K562 (cell line): ENCODE results near the gene KLHL29. TPM values are rescaled to one million over a fixed set of nuclear protein-coding genes. Genes with fewer than 3 reads are reported as not detected.

Experiments
- ATAC-seq: fragments of 200-7000 bp; cut with Tn5 transposase; 3 replicates; pipeline ENCODE4 v1.9.1; 2020; ENCODE audit warnings: moderate library complexity
- BruUV-seq: library from RNA; stranded (reverse); fragments of 400-500 nt; replicated peaks from 2 replicates; lab custom pipeline; 2021; lab: Mats Ljungman, UMichigan
- CTCF ChIA-PET: fragments of 300-600 bp; formaldehyde crosslinking; extraction: SDS; loops from one replicate; lab custom pipeline; 2021; ENCODE audit warnings: low intra/inter-chr PET ratio; lab: Yijun Ruan, JAX
- POLR2A ChIA-PET: fragments of 300-600, 350-650 bp; sonication (Branson Sonifier 250); formaldehyde crosslinking; extraction: SDS; loops from one replicate; lab custom pipeline; 2021; ENCODE audit warnings: antibody characterized with exemption, inconsistent platforms; lab: Yijun Ruan, JAX
- DNase-seq, 4 experiments: peaks; one replicate each; pipeline versions ENCODE4 v3.0.0 to v3.0.0-alpha.2; 2011 to 2018; ENCODE audit warnings: low spot score in 3 of 4, mixed read lengths in 3 of 4; ENCODE audit errors: extremely low read depth in 1 of 4
- FAIRE-seq: peaks from 2 replicates; lab custom pipeline; 2011; peaks lifted over from hg19 to GRCh38; lab: Jason Lieb, UNC
- H2AFZ ChIP-seq: 2 replicates; pipeline ENCODE4 v1.6.0; 2011; ENCODE audit warnings: low read depth, low read length, control low read depth, inconsistent platforms
- H3K27ac ChIP-seq: fragments of 200-600 bp; 3 replicates; pipeline ENCODE4 v1.8.0; 2011; ENCODE audit warnings: low read depth, mild to moderate bottlenecking, control low read depth, inconsistent platforms, low read length, moderate library complexity, mixed read lengths; ENCODE audit errors: extremely low read depth
- H3K27me3 ChIP-seq, 2 experiments: fragments of 300-600 bp in 1 of 2; 2 replicates in 1 of 2; 3 replicates in 1 of 2; pipeline versions ENCODE4 v1.6.0 to v1.8.0; 2011; ENCODE audit warnings: inconsistent platforms in 2 of 2, low read length in 2 of 2, mild to moderate bottlenecking in 1 of 2, mixed read lengths in 1 of 2, moderate library complexity in 1 of 2; ENCODE audit not compliant: control insufficient read depth in 2 of 2, insufficient read depth in 2 of 2
- H3K36me3 ChIP-seq: fragments of 300-600 bp; 3 replicates; pipeline ENCODE4 v1.8.0; 2011; ENCODE audit warnings: mild to moderate bottlenecking, low read length, inconsistent platforms; ENCODE audit not compliant: control insufficient read depth, insufficient read depth
- H3K4me1 ChIP-seq, 2 experiments: fragments of 200-600 bp in 1 of 2; replicated peaks in 1 of 2; 2 replicates in 1 of 2; 3 replicates in 1 of 2; pipeline versions ENCODE4 v1.5.1 to v1.8.0; 2011; ENCODE audit warnings: inconsistent platforms in 2 of 2, low read length in 2 of 2, mild to moderate bottlenecking in 1 of 2, mixed read lengths in 1 of 2, moderate library complexity in 1 of 2; ENCODE audit not compliant: control insufficient read depth in 2 of 2, insufficient read depth in 2 of 2
- H3K4me2 ChIP-seq: 2 replicates; pipeline ENCODE4 v1.6.1; 2011; ENCODE audit warnings: low read length, control low read depth, inconsistent platforms, mixed read lengths; ENCODE audit not compliant: insufficient read depth
- H3K4me3 ChIP-seq: fragments of 200-600 bp; sonication (generic), shearing (Covaris generic); 2 replicates; pipeline ENCODE4 v1.5.1; 2016; ENCODE audit warnings: control low read depth, inconsistent platforms
- H3K79me2 ChIP-seq: fragments of 200-600 bp; 3 replicates; pipeline ENCODE4 v1.8.0; 2011; ENCODE audit warnings: low read length, inconsistent platforms; ENCODE audit not compliant: control insufficient read depth, insufficient read depth
- H3K9ac ChIP-seq, 2 experiments: 2 replicates each; pipeline versions ENCODE4 v1.6.0 to v1.6.1; 2011; ENCODE audit warnings: low read depth in 2 of 2, low read length in 2 of 2, control low read depth in 1 of 2, inconsistent platforms in 1 of 2, mild to moderate bottlenecking in 1 of 2, mixed read lengths in 1 of 2; ENCODE audit not compliant: insufficient read depth in 1 of 2
- H3K9me1 ChIP-seq: one replicate; pipeline ENCODE4 v1.6.0; 2011; ENCODE audit warnings: inconsistent platforms, mild to moderate bottlenecking, low read length, moderate library complexity; ENCODE audit not compliant: control insufficient read depth, insufficient read depth
- H3K9me3 ChIP-seq: replicated peaks from 2 replicates; pipeline ENCODE4 v1.5.1; 2011; ENCODE audit warnings: low read depth, low read length, inconsistent platforms; ENCODE audit not compliant: control insufficient read depth, insufficient read depth
- H4K20me1 ChIP-seq: replicated peaks from 2 replicates; pipeline ENCODE4 v1.6.1; 2011; ENCODE audit warnings: low read length, inconsistent platforms, mixed read lengths; ENCODE audit not compliant: control insufficient read depth, insufficient read depth
- EP300 ChIP-seq: IDR thresholded peaks from 2 replicates; pipeline ENCODE4 v1.6.1; 2012; ENCODE audit warnings: low read length, improper control_type of control experiment
- MIER1 ChIP-seq: fragments of 450-650 bp; IDR thresholded peaks from 2 replicates; pipeline ENCODE4 v1.6.1; 2016; ENCODE audit warnings: antibody characterized with exemption, mild to moderate bottlenecking, low read depth
- NFIC ChIP-seq: fragments of 450-650 bp; IDR thresholded peaks from 2 replicates; pipeline ENCODE4 v1.6.1; 2017; ENCODE audit warnings: mild to moderate bottlenecking, inconsistent platforms
- ZNF77 ChIP-seq: fragments of 250-450 bp; sonication (Bioruptor Pico); IDR thresholded peaks from 2 replicates; pipeline ENCODE4 v1.5.0; 2020
- WGBS: fragments of 100-300 bp; shearing (Covaris generic); methylation state at CpG from one replicate; pipeline ENCODE4 v1.1.6; 2016; ENCODE audit warnings: low coverage, mixed read lengths; ENCODE audit not compliant: insufficient coverage; ENCODE audit errors: missing lambda C conversion rate; 5-methylcytosine and 5-hydroxymethylcytosine counted together
- in situ Hi-C: fragments of 300-500 bp; cut with MboI; formaldehyde crosslinking; loops from 4 replicates; pipeline ENCODE4 v1.15.0; 2018; ENCODE audit warnings: inconsistent platforms, mixed read lengths
- intact Hi-C: fragments of 100-400 bp; cut with micrococcal nuclease; formaldehyde crosslinking; loops from 2 replicates; pipeline ENCODE4 v1.14.2; 2022
- polyA plus RNA-seq, 8 experiments: library from polyadenylated mRNA; depleted of rRNA in 4 of 8; stranded (reverse) in 5 of 8; unstranded in 3 of 8; fragments of >200 nt; fragmentation: Nextera tagmentation in 2 of 8; fragmentation: Illumina TruSeq in 1 of 8; extraction: Ambion mirVana in 2 of 8; extraction: Trizol in 1 of 8; gene quantifications; 2 replicates each; pipeline versions ENCODE4 v1.2.1 to v1.2.3, GENCODE V29; 2011 to 2014; ENCODE audit warnings: inconsistent platforms in 1 of 8, missing spikeins in 1 of 8
- total RNA-seq, 7 experiments: library from RNA; depleted of rRNA in 6 of 7; stranded (reverse); fragments of >200 nt in 6 of 7; fragmentation: Illumina TruSeq in 2 of 7; extraction: Trizol in 2 of 7; gene quantifications; 2 replicates each; pipeline versions ENCODE4 v1.2.1 to v1.2.3, GENCODE V29; 2011 to 2021; ENCODE audit warnings: low replicate concordance in 1 of 7
- TF ChIP-seq, protein P1 (sequence below): fragments of 250-450 bp; sonication (Bioruptor Pico); IDR thresholded peaks from 2 replicates; pipeline ENCODE4 v1.6.1; 2021; ENCODE audit warnings: mild to moderate bottlenecking
- TF ChIP-seq, protein P2 (sequence below): fragments of 250-450 bp; sonication (Bioruptor Pico); IDR thresholded peaks from 2 replicates; pipeline ENCODE4 v1.4.0; 2020

KLHL29 gene
- total and polyA plus RNA-seq, 9 of the 15 experiments (the other 6 are each of a cell fraction or from before 2014, with no cell fraction given): 0.03 to 0.31 (median 0.08) TPM; not detected in 1

DNA sequence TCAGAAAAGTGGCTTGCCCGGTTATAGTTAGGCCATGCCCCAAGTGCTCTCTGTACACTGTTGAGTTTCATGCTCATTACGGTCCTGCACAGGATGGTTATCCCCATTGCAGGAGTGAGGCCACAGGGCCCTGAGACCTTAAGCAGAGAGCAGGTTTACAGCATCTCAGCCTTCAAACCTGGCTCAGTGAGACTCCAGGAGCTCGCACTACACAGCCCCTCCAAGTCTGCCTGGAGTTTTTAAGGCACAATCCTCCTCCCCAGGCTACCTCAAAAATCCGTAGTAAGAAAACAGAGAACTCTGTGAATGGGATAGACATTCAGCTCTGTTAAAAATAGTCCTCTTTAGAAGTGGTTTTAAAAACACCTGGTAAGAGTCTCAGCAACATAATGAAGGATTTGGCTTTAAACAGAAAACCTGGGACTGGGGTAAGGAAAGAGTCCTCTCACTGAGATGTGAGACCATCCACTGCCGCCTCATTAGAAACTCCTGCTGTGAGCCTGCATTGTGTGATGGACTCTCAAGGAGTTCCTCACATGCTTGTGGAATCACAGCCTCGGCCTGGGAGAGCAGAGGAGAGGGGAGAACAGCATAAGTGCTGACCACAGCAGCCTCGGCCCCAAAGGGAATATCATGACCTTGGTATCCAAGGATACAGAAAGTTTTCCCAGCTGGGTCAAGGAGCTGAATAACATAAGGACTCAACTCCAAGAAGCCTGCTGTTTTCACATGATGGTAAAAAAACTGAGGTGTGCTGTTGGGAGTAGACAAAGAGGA, 327.2 kb downstream of the KLHL29 start:
- in situ Hi-C loops: no loop called here
- no peak overlapping the region for H2AFZ ChIP-seq
- CTCF ChIA-PET: no interaction called here
- H3K27me3 ChIP-seq: no peaks in the 10 kb centered on the region
- POLR2A ChIA-PET: no interaction called here
- H3K27ac ChIP-seq: no peak overlapping the region
- ATAC-seq: no peak
- FAIRE-seq: no peak
- H3K4me3 ChIP-seq: no peak overlapping the region
- no peaks in the 10 kb centered on the region for H3K36me3 ChIP-seq
- intact Hi-C loops: no loop called here
- peaks cover 0 to under 1% of the 10 kb centered on the region in 2 experiments; a peak in 1 of 5 replicates for H3K4me1 ChIP-seq
- no peaks in the 10 kb centered on the region for H3K79me2 ChIP-seq
- no peak overlapping the region for H3K4me2 ChIP-seq
- no peak for DNase-seq
- H3K9me3 ChIP-seq: no peaks in the 10 kb centered on the region
- no peaks in the 10 kb centered on the region for H3K9me1 ChIP-seq
- TF ChIP-seq NFIC (no peak), MIER1 (no peak), EP300 (no peak), ZNF77 (CRISPR knock-in tag) (no peak)
- TF ChIP-seq, protein P1, sequence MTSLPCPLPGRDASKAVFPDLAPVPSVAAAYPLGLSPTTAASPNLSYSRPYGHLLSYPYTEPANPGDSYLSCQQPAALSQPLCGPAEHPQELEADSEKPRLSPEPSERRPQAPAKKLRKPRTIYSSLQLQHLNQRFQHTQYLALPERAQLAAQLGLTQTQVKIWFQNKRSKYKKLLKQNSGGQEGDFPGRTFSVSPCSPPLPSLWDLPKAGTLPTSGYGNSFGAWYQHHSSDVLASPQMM (CRISPR knock-in tag): no peak
- TF ChIP-seq, protein P2, sequence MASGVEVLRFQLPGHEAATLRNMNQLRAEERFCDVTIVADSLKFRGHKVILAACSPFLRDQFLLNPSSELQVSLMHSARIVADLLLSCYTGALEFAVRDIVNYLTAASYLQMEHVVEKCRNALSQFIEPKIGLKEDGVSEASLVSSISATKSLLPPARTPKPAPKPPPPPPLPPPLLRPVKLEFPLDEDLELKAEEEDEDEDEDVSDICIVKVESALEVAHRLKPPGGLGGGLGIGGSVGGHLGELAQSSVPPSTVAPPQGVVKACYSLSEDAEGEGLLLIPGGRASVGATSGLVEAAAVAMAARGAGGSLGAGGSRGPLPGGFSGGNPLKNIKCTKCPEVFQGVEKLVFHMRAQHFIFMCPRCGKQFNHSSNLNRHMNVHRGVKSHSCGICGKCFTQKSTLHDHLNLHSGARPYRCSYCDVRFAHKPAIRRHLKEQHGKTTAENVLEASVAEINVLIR (CRISPR knock-in tag): no peak
- BruUV-seq: no TSS peak
- H4K20me1 ChIP-seq: no peaks in the 10 kb centered on the region
- no peak overlapping the region for H3K9ac ChIP-seq
- WGBS: 51% methylated on average over 7 of the region's 7 CpGs
